C1 segment of cervical spinal cord (tissue), 14 donors: ENCODE results near the gene COL4A5.
A peak's percentile ranks its signal among the peaks of the same experiment; 100 is the strongest.
"Not testable (repeated sequence)": the region's sequence is repeated elsewhere in the genome, so short reads cannot be mapped to it uniquely, and the experiment has no call there.

Source experiments
- DNase-seq, 14 donors: peaks; one replicate each; lab custom pipeline; 2025; lab: John Stamatoyannopoulos, UW

The COL4A5 gene

DNA sequence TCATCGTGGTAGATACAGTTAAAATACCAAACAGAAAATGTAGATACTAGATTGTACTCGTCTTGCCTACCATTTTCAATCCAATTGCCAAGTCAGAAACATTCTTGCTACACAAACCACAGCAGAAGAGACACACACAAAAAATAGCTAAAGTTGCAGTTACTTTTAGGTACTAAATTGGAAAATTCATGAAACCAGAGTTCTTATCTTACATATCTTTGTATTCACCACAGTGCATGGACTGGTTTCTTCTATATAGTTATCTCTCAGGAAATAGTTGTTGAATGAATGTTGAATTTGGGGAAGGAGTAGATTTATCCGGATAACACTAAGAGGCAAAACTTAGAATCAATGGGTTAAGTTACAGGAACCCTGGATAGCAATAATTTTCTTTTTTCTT is 14.2 kb downstream of the COL4A5 start:
- no peak for DNase-seq

DNA sequence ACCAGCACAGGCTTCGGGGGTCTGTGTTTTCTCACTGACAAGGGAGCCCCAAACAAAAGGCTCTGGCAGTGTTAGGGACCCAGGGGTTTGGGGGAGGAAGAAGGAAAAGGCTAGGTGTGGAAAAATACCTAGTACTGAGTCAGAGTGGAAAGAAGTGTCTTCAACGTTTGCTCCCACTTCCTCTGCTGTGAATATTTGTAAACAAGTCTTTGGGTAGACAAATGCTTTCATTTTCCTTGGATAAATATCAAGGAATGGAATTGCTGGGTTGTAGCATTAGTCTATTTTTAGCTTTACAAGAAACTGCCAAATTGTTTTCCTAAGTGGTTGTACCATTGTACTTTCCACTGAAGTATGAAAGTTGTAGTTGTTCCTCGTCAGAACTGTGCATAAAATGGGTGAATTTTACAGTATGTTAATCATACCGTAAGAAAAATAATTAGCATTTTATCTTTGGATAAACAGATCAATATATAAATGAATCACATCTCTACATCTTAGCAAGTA is 17.4 kb downstream of the COL4A5 start:
- no peak for DNase-seq

DNA sequence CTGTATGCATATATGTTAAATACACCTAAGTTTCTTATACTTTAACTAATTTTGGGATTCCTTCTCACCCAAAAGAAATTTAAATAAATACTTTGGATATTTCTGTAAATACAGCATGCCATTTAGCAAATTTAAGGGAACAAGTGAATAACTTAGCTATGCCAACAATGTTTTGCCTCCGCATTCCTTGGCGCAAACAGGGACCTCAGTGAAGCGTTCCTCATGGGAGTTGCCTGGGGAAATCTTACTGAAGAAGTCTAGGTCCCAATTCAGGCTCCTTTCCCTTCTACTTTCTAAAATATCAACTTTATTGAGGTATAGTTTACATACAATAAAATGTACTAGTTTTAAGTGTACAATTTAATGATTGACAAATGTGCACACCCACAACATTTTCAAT is 25.0 kb downstream of the COL4A5 start:
- no peak for DNase-seq

DNA sequence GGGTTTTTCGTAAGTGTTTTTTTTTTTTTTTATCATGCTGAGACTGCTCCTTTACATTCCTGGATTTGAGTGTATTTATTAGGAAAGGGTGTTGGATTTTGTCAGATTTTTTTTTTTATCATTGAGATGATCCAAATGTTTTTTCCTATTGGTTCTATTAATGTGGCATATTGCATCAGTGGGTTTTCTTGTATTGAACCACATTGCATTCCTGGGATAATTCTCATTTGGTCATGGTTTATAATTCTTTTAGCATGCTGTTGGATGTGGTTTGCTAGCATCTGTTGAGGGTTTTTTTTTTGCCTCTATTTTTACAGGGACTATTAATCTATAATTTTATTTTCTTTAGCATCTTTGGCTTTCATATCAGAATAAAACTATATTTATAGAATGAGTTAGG is 28.8 kb downstream of the COL4A5 start:
- DNase-seq = no peak

DNA sequence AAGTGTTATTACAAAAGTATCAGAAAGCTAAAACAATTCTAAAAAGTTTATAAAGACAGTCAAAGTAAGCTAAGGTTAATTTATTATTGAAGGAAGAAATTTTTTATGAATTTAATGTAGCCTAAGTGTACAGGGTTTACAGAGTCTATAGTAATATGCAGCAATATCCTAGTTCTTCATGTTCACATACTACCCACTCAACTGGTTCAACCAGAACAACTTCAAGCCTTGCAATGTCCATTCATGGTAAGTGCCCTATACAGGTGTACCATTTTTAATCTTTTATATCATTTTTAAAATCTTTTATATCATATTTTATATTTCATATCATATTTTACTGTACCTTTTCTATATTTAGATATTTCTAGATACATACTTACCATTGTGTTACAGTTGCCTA is 34.3 kb downstream of the COL4A5 start:
- no peak for DNase-seq

DNA sequence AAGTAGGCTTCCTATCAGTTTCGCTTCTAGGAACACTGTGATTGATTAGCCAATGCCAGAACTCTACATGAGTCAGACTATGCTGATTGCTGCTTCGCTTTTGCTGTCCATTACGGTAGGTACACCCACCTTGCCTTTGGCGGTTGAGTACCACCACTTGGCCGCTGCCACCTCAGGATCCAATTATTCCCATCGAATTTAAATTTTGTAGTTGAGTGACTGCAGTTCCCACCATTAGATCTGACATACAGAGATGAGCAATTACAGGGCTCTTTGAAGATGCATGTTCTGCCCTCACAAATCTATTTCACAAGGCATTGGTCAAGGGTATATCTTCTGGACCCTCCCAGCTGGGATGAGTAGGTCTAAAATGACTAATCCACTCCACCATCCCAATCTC is 41.9 kb downstream of the COL4A5 start:
- not testable (repeated sequence) for DNase-seq

DNA sequence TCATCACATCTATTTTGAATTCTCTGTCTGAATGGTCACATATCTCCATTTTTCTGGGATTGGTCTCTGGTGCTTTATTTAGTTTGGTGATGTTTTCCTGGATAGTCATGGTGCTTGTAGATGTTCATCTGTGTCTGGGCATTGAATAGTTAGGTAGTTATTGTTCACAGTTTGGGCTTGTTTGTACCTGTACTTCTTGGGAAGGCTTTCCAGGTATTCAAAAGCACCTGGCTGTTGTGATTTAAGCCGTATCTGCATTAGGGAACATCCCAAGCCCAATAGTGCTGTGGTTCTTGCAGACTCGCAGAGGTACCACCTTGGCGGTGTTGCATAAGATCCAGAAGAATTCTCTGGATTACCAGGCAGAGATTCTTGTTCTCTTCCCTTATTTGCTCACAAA is 44.6 kb downstream of the COL4A5 start:
- DNase-seq = no peak

DNA sequence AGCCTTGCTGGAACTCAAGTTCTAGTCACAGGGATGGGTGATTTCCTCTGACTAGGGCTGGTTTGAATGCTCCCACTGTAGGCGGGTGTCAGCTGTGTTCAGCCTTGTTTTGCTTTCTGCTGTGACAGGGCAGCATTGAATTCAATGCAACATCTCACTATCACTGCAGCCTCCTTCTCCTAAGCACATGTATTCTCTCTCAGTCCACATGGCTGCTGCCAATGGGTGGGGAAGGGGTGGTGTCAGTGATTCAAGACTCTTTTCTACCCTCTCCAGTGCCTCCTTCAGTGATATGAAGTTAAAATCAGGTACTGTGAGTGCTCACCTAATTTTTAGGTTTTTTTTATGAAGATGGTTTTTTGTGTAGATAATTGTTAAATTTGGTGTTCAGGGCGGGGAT is 46.3 kb downstream of the COL4A5 start:
- DNase-seq = no peak

DNA sequence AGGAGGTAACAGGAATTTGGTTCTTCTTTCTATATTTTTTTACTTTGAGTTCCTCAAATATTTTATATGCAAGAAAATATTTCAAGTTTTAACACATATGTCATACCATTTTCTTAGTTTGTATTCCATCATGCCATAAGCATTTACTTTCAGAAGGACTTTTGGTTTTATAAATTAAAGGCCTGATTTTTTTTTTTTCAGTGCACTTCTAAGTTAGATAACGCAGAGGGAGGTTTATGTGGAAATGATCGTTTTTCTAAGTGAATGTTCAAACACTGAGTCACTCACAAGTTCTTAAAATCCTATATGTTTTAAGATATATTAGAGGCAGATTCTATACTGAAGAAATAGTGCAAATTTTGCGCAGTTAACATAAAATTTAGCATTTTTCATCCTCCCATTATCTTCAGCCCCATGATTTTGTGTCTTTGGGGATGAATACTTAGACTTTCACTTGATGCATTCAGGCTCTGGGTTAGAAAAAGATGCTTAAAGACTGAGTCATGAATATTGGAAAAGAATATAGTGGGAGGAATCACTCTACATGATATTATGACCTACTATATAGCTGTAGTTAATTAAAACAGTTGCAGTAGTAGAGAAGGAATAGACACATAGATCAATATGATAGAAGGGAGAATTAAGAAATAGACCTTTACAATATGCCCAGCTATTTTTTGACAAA is 54.9 kb downstream of the COL4A5 start:
- DNase-seq = no peak

DNA sequence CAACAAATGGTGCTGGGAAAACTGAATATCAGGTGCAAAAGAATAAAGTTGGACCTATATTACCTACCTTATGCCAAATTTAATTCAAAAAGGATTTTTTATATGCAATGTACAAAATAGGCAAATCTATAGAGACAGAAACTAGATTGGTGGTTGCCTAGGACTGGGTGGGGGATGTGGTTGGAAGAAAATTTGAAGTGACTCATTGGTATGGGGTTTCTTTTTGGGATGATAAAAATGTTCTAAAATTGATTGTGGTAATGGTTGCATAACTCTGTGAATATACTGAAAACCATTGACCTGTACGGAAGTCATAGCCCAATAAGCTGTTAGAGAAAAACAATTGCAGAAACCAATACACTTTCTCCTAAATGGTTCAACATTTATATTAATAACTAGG is 72.1 kb downstream of the COL4A5 start:
- DNase-seq = no peak

DNA sequence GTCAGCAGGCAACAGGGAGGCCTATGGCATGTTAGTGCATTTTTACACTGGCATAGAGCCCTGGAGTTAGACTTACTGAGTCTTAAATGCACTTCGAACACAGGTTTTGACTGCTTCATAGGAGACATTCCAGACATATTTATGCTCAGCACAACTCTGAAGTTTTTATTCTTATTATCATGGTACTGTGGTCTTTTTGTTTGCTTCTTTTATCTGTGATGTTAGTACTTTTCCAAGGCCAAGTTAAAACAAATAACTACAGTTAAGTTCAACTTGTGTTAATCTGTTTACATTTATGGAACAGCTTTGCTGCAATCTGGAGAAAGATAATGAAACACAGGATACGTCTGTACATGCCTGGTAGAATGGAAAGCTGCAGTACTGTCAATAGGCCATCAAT is 76.5 kb downstream of the COL4A5 start:
- DNase-seq = no peak

DNA sequence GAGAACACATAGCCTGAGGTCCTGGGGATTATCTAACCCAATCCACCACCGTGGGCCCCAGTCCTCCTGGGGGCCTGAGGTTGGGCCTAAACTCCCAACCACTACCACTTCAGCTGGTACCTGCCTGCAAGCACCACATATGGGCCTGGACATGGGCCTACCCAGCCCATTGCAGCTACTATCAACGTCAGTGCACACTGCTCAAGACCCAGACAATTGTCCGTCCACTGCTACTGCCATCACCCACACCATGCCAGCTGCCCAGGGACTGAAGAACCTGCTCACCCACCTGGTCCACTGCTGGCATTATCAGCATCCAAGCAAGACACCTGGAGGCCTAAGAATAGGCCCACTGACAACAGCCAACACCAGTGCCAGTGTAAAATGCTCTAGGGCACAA is 88.1 kb downstream of the COL4A5 start:
- DNase-seq = no peak

DNA sequence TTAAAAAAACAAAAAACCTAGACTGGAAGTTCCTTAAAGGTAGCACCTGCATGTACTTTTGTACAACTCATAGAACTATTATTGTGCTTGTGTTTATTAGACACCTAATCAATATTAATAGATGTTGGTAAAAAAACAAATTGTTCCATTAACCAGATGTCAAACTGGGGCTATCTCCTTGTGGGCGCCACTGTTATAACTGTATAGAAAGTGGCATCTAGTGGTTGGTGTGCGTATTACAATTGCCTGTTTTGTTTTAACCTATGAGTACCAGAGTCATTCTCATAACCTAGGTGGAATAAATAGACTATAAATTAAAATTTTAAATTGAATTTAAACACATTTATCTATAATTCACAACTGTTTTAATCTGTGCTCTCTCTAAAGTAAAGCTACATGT is 97.4 kb downstream of the COL4A5 start:
- DNase-seq = no peak

DNA sequence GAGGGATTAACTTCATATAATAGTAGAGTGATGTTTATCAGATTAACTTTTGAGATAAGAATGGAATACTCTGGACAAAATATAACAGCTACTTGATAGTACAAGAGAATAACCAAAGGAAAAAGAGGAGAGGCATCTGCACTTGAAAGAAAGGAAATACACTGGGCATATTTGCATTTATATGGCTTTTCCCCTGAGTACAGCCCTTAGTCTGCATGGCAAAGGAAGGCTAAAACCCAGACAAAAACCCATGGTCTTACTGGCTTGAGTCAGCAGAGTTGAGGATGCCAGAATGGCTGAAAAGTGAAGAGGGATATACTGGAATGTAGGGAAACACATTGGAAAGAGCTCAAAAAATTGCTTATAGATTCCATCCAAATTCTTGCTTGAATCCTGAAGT is 101.6 kb downstream of the COL4A5 start:
- DNase-seq = no peak

DNA sequence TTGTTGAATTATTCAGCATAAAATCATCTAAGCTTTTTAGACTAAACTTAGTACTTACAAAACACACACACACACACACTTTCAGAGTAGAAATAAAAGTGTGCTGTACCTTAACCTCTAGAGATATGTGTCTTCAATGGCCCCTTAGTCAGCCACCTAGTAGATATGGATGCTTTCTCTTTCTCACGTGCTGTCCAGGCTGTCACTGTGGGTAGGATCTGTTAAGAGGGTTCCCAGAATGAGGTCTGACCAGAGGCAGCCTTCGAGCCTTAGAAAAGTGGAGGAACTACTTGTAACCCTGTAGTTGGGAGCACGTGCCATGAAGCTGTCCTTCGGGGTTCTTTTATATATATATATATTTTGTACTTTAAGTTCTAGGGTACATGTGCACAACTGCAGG is 117.9 kb downstream of the COL4A5 start:
- DNase-seq = no peak

DNA sequence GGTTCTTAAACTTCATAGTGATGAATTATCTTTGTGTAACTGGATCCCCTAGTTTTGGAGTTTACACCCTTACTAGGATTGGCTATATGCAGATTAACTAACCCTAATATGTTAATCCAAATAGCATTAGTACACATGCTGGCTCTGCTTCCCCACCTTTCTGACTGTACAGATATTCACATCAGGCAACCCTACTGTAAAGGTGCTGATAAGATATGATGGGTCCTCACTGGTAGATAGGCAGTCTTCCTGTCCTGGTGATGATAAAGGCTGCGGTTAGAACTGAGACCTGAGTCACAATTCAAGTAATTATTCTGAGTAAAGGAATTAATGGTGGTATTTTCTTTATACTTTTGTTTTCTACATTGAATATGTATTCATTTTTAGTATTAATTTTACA is 118.6 kb downstream of the COL4A5 start:
- no peak for DNase-seq

DNA sequence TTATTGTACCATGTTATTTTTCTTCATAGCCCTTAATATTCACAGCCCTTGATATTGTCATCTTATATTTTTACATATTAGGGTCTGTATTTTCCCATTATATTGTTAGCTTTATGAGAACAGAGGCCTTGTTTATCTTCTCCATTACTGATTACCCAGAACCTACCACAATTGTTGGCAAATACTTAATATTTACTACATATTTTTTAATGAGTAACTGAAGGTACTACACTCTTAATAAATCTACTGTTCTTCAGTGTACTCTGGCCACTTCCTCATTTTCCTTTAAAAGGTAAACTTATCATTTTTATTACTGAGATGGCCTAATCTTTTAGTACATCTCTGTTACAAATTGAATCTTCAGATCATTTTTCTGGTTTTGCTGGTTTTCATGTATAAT is 133.5 kb downstream of the COL4A5 start:
- DNase-seq = no peak

DNA sequence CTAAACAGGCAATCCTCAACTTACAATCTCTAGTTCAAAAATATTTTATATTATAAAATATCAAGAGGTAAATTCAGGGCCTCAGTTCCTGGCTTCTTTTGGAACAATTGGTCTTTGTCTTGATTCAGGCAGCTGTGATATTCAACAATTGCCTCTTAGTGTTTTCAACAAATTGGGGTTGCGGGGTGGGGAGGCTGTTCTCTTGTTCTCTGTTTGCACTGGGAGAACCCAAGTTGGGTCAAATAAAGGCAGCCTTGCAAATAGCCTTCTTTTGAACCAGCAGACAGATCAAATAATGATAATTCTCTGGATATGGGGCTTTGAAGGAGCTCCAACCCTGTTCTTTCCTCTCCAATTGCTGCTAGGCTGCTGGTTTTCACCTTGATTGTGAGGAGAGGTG is 142.5 kb downstream of the COL4A5 start:
- DNase-seq = peak in 11 of 14 donors; percentile 3 to 59 (median 34)

DNA sequence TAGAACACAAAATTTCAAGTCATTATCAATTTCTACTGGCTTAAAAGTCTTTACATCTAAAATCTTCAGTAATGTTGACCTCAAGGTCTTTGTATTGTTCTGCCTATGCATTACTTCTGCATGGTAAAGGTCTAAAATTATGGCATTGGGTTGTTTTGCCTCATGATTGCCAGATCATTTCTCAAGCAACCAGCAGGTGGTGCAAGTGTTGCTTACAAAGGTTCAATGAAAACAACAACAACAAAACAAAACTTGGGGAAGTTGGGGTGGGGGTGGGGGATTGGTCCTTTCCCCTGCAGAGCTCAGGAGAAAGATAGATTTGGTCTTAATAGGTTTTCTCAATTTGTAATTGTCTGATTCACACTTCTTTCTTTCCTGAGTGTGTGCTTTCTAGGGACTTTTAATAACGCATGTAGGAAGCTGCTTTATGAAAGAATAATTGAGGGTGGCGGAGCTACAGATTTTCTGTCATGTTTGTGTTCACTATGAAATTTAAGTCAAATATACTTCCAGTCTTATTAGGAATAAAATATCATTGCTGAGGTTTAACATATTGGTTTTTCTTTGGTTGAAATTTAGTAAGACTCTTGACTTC is 145.1 kb downstream of the COL4A5 start:
- DNase-seq = peak in 7 of 14 donors; percentile 0 to 54 (median 7)

DNA sequence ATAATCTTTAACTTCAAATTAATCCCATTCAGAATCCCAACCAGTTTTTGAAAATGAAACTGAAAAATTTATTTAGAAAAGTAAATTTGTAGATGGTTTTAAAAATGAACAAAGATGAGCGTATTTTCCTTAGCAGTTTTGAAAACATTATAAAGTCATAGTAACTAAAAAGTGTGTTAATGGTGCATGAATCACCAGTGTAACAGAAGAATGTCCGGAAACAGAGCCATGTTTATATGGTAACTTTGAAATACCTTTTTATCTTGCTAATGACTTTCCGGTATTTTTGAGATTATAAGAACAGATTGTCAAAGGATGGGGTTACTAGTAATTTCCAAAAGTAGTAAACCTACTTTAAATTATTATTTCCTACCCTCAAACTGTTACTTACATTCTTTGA is 150.9 kb downstream of the COL4A5 start:
- DNase-seq = no peak

DNA sequence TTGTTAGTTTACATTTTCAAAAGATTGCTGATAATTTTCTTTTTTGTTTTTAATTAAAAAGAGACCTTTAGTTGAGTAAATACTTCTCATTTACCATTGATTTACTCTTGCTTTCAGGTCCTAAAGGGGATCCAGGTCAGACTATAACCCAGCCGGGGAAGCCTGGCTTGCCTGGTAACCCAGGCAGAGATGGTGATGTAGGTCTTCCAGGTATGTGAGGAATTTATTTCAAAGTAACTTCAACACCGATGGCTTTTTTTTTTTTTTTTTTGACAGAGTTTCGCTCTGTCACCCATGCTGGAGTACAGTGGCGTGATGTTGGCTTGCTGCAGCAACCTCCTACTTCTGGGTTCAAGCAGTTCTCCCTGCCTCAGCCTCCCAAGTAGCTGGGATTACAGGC is 161.6 kb downstream of the COL4A5 start:
- DNase-seq = no peak

DNA sequence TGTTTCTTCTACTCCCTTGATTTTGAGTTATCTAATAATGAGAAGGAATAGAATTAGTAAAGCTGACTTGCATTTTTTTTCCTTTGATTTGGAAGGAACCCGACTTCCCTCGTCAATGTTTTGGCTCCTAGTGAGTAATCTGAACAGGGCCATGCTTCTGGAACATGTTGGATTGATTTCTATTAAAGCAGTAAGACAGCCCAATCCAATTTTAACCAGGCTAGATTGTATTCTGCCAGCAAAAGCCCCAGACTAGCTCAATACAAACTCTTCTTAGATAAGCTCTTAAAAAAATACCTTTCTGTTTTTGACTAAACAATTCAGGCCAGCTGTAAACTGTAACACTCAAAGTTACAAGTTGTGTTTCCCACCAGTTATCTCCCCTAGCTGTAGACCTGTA is 170.5 kb downstream of the COL4A5 start:
- no peak for DNase-seq

DNA sequence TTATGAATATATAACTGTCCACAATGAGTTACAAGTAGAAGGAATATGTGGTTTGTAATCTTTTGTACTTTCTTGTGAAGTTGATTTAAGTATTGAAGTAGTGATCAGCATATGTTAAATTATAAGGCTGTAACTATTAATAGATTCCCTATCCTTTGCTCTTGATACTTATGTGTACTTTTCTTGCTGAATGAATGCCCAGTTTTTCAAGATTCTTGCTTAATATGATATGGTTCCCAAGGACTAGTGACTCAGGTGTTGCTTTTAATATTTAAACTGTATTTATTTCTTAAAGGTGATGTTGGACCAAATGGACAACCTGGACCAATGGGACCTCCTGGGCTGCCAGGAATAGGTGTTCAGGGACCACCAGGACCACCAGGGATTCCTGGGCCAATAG is 175.0 kb downstream of the COL4A5 start:
- no peak for DNase-seq

DNA sequence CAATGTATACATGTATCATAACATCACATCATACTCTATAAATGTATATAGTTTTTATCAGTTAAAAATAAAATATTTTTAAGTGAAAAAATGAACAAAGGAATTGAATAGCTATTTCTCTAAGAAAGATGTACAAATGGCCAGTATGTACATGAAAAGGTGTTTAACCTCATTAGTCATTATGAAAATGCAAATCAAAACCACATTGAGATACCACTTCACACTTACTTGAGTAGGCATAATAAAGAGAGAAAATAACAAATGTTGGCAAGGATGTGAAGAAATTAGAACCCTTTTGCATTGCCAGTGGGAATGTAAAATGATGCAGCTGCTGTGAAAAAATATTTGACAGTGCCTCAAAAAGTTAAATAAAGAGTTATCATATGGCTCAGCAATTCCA is 201.2 kb downstream of the COL4A5 start:
- no peak for DNase-seq
